Fibroblast of lung (primary cell): ENCODE measurements around the gene NHERF2. TPM values are rescaled to one million over a fixed set of nuclear protein-coding genes. Genes with fewer than 3 reads are reported as not detected.

ENCODE experiments used
- DNase-seq, 2 donors: peaks; one replicate each; pipeline versions ENCODE4 v3.0.0 to v3.0.0-alpha.2; 2010; ENCODE audit warnings: low read depth in 2 of 2
- H2AFZ ChIP-seq: 2 replicates; pipeline ENCODE4 v1.5.1; 2012; ENCODE audit warnings: low read length, control low read depth, inconsistent platforms
- H3K27ac ChIP-seq: 2 replicates; pipeline ENCODE4 v1.5.1; 2011; ENCODE audit warnings: low read length, control low read depth; ENCODE audit not compliant: insufficient read depth
- H3K27me3 ChIP-seq: 2 replicates; pipeline ENCODE4 v1.5.1; 2011; ENCODE audit warnings: mild to moderate bottlenecking, low read length; ENCODE audit not compliant: control insufficient read depth, insufficient read depth
- H3K36me3 ChIP-seq: 2 replicates; pipeline ENCODE4 v1.5.1; 2011; ENCODE audit warnings: low read length; ENCODE audit not compliant: control insufficient read depth, insufficient read depth
- H3K4me1 ChIP-seq: 2 replicates; pipeline ENCODE4 v1.5.1; 2011; ENCODE audit warnings: low read length; ENCODE audit not compliant: control insufficient read depth, insufficient read depth; ENCODE audit errors: extremely low read depth
- H3K4me2 ChIP-seq: 2 replicates; pipeline ENCODE4 v1.5.1; 2011; ENCODE audit warnings: low read length, control low read depth; ENCODE audit not compliant: insufficient read depth; ENCODE audit errors: extremely low read depth
- H3K4me3 ChIP-seq, 4 experiments: fragments of 200-600 bp in 1 of 4; sonication (generic) in 1 of 4; replicated peaks in 1 of 4; 2 replicates each; pipeline ENCODE4 v1.5.1; 2011 to 2016; ENCODE audit warnings: low read length in 4 of 4, low read depth in 3 of 4, mild to moderate bottlenecking in 3 of 4, control low read depth in 2 of 4, inconsistent platforms in 1 of 4, mixed read lengths in 1 of 4; ENCODE audit not compliant: insufficient read depth in 1 of 4; ENCODE audit errors: control extremely low read depth in 1 of 4
- H3K79me2 ChIP-seq: 2 replicates; pipeline ENCODE4 v1.5.1; 2012; ENCODE audit warnings: mild to moderate bottlenecking, low read length, inconsistent platforms; ENCODE audit not compliant: control insufficient read depth, insufficient read depth
- H3K9ac ChIP-seq: 2 replicates; pipeline ENCODE4 v1.5.1; 2011; ENCODE audit warnings: mild to moderate bottlenecking, low read length, control low read depth; ENCODE audit not compliant: insufficient read depth
- H3K9me3 ChIP-seq: 2 replicates; pipeline ENCODE4 v1.5.1; 2012; ENCODE audit warnings: low read depth, low read length; ENCODE audit not compliant: control insufficient read depth, insufficient read depth
- H4K20me1 ChIP-seq: 2 replicates; pipeline ENCODE4 v1.5.1; 2011; ENCODE audit warnings: low read length; ENCODE audit not compliant: control insufficient read depth, insufficient read depth; ENCODE audit errors: extremely low read depth
- EZH2 ChIP-seq: IDR thresholded peaks from 2 replicates; pipeline ENCODE4 v1.5.1; 2012; ENCODE audit warnings: low read length, control low read depth, mild to moderate bottlenecking; ENCODE audit errors: missing control alignments
- polyA plus RNA-seq, 2 donors: library from polyadenylated mRNA; depleted of rRNA in 1 of 2; stranded (reverse) in 1 of 2; unstranded in 1 of 2; fragments of >200 nt; gene quantifications; 2 replicates each; pipeline ENCODE4 v1.2.1, GENCODE V29; 2011 to 2012; ENCODE audit warnings: missing spikeins in 1 of 2
- total RNA-seq: library from RNA; depleted of rRNA; stranded (reverse); fragments of >200 nt; gene quantifications from 2 replicates; pipeline ENCODE4 v1.2.1, GENCODE V29; 2014
- TF ChIP-seq, protein P1 (sequence below), 2 donors: IDR thresholded peaks in 1 of 2; conservative IDR thresholded peaks in 1 of 2; 1 replicate in 1 of 2; 2 replicates in 1 of 2; pipeline ENCODE4 v1.5.1; 2011 to 2012; ENCODE audit warnings: low read length in 2 of 2, control low read depth in 1 of 2, inconsistent platforms in 1 of 2, low read depth in 1 of 2, mild to moderate bottlenecking in 1 of 2

NHERF2 gene
- total and polyA plus RNA-seq, 2 donors (not counting 1 experiment from before 2014, with no cell fraction given): 21.5 to 38.0 TPM

DNA sequence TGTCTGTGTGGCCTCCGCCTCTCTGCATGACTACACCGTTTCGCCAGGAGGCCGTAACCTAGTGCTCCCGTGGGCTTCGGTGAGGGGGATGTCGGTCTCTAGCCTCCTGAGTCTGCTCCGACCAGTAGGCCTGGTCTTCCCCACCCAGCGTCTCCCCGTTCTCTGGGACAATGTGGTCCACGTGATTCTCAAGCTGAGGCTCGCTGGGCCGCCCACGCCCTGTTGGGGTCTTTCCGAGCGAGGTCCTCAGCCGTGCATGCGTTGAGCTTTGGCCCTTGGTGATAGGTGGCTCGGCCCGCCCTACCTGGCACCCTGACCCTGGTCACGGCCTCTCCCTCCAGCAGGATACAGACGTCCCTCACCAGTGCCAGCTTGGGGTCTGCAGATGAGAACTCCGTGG lies 52.0 kb downstream of the NHERF2 start:
- no peaks in the 10 kb centered on the region for H4K20me1 ChIP-seq
- H3K27ac ChIP-seq: no peak overlapping the region
- no peaks in the 10 kb centered on the region for H3K27me3 ChIP-seq
- H3K9me3 ChIP-seq: no peaks in the 10 kb centered on the region
- H3K4me3 ChIP-seq: no peak overlapping the region
- H3K36me3 ChIP-seq: peaks cover 43% of the 10 kb centered on the region
- H3K4me2 ChIP-seq: no peak overlapping the region
- H3K9ac ChIP-seq: no peak overlapping the region
- TF ChIP-seq EZH2: no peak
- TF ChIP-seq, protein P1, sequence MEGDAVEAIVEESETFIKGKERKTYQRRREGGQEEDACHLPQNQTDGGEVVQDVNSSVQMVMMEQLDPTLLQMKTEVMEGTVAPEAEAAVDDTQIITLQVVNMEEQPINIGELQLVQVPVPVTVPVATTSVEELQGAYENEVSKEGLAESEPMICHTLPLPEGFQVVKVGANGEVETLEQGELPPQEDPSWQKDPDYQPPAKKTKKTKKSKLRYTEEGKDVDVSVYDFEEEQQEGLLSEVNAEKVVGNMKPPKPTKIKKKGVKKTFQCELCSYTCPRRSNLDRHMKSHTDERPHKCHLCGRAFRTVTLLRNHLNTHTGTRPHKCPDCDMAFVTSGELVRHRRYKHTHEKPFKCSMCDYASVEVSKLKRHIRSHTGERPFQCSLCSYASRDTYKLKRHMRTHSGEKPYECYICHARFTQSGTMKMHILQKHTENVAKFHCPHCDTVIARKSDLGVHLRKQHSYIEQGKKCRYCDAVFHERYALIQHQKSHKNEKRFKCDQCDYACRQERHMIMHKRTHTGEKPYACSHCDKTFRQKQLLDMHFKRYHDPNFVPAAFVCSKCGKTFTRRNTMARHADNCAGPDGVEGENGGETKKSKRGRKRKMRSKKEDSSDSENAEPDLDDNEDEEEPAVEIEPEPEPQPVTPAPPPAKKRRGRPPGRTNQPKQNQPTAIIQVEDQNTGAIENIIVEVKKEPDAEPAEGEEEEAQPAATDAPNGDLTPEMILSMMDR (conservative IDR thresholded peaks at IDR 0.05 in 1 of 2, IDR thresholded peaks at IDR 0.05 in 1 of 2; ENCODE audit: low read depth in 1 of 2, low read length in 2 of 2): no peak
- H3K79me2 ChIP-seq: no peaks in the 10 kb centered on the region
- H3K4me1 ChIP-seq: peaks cover 6% of the 10 kb centered on the region
- no peak overlapping the region for H2AFZ ChIP-seq
- DNase-seq: no peak

DNA sequence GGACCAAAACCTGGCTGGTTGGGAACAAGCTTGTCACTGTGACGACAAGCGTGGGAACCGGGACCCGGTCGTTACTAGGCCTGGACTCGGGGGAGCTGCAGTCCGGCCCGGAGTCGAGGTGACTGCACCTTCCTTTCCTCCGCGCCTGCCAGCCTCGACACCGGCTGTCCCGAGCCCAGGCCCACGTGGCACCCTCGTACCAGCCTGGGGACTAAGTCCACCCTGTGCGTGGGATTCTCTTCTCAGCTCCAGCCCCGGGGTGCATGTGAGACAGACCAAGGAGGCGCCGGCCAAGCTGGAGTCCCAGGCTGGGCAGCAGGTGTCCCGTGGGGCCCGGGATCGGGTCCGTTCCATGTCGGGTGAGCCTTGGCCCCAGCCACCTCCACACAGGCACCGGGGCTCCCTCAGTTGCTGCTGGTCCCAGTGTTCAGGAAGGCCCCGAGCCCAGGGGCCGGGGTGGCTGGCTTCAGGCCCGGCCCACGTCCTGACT lies 52.7 kb downstream of the NHERF2 start:
- H3K4me2 ChIP-seq: no peak overlapping the region
- peaks cover 45% of the 10 kb centered on the region for H3K36me3 ChIP-seq
- no peak overlapping the region for H2AFZ ChIP-seq
- peaks cover 6% of the 10 kb centered on the region for H3K4me1 ChIP-seq
- no peak overlapping the region for H3K4me3 ChIP-seq
- no peak overlapping the region for H3K9ac ChIP-seq
- no peaks in the 10 kb centered on the region for H3K79me2 ChIP-seq
- no peak overlapping the region for H3K27ac ChIP-seq
- H3K27me3 ChIP-seq: no peaks in the 10 kb centered on the region
- DNase-seq: no peak
- H3K9me3 ChIP-seq: no peaks in the 10 kb centered on the region
- H4K20me1 ChIP-seq: no peaks in the 10 kb centered on the region
- TF ChIP-seq EZH2: no peak
- TF ChIP-seq, protein P1 (conservative IDR thresholded peaks at IDR 0.05 in 1 of 2, IDR thresholded peaks at IDR 0.05 in 1 of 2; ENCODE audit: low read depth in 1 of 2, low read length in 2 of 2): no peak

DNA sequence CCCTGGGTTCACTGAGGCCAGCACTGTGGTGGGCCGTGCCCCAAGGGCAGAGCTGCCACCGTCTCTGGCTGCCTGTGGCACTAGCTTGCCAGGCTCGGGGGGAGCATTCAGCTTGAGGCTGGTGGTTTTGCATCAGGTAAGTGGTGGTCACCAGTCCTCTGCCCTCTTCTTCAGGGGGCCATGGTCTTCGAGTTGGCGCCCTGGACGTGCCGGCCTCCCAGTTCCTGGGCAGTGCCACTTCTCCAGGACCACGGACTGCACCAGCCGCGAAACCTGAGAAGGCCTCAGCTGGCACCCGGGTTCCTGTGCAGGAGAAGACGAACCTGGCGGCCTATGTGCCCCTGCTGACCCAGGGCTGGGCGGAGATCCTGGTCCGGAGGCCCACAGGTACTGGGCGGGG lies 53.3 kb downstream of the NHERF2 start:
- H3K79me2 ChIP-seq: no peaks in the 10 kb centered on the region
- no peak overlapping the region for H3K27ac ChIP-seq
- peaks cover 6% of the 10 kb centered on the region for H3K4me1 ChIP-seq
- H3K36me3 ChIP-seq: peaks cover 48% of the 10 kb centered on the region
- no peak for DNase-seq
- no peaks in the 10 kb centered on the region for H3K9me3 ChIP-seq
- no peak overlapping the region for H3K4me2 ChIP-seq
- H3K4me3 ChIP-seq: no peak overlapping the region
- H4K20me1 ChIP-seq: no peaks in the 10 kb centered on the region
- no peaks in the 10 kb centered on the region for H3K27me3 ChIP-seq
- H3K9ac ChIP-seq: no peak overlapping the region
- TF ChIP-seq EZH2: no peak
- TF ChIP-seq, protein P1 (conservative IDR thresholded peaks at IDR 0.05 in 1 of 2, IDR thresholded peaks at IDR 0.05 in 1 of 2; ENCODE audit: low read depth in 1 of 2, low read length in 2 of 2): no peak
- no peak overlapping the region for H2AFZ ChIP-seq
